Activated CD8-positive, alpha-beta memory T cell treated with anti-CD3 and anti-CD28 coated beads, Interleukin-2, amount 50 U/mL, for 1 hour (primary cell): ENCODE data around the gene VEZT.
"Not testable (repeated sequence)": the region's sequence is repeated elsewhere in the genome, so short reads cannot be mapped to it uniquely, and the experiment has no call there.

Experiments
- DNase-seq: peaks from one replicate; pipeline ENCODE4 v3.0.0-alpha.2; 2020; ENCODE audit errors: extremely low read depth

VEZT gene

DNA sequence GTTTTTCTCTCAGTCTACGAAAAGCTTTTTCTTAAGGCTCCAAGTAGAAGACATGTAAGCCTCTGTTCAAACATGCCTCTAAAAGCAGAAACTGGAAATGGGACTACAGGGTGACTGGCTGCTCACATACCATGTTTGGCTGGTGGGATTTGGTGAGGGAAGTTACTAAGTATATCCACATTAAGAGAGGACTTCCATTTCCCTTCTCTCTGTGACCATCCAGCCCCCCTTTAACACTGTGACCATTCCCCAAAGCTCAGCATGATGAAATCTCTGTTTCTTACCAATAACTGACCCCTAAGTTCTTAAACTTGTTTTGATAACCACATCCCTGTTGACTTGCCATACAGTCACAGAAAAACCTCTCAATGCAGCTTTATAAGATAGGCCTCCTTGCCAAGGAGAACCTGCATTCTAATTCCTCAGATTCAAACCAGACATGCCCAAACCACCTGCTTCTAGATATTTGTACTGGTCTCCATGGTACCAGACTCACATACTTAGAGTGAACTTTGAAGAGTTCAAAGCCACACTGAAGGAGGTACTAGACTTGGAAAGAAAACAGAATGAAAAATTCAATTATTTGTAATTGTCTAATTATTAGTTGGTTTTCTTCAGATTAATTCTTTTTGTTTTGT is 102.2 kb downstream of the VEZT start:
- no peak for DNase-seq

DNA sequence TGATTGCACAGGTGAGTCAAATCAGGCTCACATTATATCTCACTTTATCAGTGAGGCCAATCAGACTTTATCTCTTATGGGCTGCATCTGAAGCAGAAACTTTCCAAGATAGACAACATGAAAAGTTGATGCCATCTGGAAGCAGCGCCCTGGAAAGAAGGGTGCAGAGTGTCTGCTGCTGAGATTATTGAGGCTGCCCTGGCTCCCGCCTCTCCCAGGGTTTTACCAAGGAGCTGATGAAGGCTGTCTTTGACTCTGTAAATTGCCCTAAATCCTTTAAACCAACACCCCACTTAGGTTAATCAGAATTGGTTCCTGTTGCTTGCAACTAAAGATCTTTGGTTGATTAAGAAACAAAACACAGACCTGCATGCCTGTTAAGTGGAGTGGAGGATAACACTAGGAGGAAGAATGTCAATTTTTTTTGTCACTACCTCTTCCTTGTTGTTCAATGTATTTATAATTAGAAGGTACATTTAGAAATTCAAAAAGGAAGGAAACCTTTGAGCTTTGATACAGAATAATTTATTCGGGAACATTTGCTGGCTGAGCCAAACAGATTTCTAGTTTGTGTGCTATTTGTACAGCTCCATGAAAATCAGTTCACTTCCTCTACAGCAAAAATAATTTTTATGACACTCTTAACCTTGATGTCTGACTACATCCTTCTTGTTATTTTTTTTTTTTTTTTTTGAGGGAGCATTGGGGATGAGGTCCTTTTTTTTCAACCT is 104.1 kb downstream of the VEZT start:
- DNase-seq = no peak

DNA sequence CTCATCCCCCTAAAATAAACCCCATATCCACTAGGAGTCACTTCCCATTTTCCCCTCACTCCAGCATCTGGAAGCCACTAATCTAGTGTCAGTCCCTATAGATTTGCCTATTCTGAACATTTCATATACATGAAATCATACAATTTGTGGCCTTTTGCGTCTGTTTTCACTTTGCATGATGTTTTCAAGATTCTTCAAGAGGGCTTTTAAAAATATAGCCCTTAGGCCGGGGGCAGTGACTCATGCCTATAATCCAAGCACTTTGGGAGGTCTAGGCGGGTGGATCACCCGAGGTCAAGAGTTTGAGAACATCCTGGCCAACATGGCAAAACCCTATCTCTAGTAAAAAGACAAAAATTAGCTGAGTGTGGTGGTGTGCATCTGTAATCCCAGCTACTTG is 104.7 kb downstream of the VEZT start:
- DNase-seq = no peak

DNA sequence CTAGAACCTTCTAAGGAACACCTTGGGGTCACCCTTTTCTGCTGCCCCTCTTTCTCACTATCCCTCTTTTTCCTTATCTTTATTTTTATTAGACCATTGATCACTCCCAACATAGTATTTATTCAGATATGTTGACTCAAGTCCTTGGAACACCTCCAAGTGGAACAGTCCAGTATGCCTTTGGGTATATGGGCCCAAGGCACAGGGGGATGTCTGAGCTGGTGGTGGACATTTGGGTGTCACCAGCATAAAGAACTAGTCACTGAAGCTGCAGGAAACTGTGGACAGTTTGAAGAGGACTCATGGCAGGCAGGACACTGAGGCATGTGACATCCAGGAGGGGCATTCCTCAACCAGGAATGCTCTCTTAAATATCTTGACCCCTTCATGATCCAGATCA is 105.6 kb downstream of the VEZT start:
- no peak for DNase-seq

DNA sequence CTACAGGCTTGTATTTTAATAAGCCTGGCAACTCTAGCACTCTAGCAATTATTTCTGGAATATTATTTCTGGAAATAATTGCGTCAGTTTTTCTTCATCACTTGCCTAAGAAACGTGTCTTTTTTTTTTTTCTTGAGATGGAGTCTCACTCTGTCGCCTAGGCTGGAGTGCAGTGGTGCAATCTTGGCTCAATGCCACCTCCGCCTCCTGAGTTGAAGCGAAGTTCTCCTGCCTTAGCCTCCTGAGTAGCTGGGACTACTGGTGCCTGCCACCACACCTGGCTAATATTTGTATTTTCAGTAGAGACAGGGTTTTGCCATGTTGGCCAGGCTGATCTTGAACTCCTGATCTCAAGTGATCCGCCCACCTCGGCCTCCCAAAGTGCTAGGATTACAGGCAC is 106.6 kb downstream of the VEZT start:
- DNase-seq = not testable (repeated sequence)

DNA sequence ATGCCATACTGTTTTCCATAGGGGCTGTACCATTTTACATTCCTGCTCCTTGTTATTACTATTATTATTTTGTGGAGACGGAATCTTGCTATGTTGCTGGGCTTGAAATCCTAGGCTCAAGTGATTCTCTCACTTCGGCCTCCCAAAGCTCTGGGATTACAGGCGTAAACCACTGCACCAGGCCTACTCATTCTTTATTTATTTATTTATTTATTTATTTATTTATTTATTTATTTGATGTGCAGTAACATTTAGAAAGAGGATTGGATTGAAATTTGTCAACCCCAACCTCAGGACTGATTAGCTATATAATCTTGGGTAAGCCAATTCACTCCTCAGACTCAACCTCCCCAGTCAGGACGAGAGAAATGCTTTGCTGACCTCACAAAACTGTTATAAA is 107.9 kb downstream of the VEZT start:
- no peak for DNase-seq

DNA sequence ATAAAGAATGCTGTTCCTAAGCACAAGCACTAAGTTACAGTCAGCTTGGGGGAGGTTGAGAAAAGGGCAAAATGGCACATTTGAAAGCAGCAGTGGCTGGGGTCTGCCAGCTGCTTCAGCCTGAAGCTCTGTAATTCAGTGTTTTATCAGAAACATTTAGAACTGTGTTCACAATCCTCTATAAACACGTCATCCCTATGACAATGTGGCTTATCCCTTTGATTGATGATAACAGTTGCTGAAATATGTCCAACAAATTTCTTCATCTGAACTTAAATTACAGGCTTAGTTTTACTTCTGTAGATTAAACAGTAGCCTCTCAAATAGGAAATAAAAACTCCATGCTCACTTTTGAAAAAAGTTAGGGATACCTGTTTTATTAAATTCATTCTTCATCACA is 108.8 kb downstream of the VEZT start:
- DNase-seq = no peak

DNA sequence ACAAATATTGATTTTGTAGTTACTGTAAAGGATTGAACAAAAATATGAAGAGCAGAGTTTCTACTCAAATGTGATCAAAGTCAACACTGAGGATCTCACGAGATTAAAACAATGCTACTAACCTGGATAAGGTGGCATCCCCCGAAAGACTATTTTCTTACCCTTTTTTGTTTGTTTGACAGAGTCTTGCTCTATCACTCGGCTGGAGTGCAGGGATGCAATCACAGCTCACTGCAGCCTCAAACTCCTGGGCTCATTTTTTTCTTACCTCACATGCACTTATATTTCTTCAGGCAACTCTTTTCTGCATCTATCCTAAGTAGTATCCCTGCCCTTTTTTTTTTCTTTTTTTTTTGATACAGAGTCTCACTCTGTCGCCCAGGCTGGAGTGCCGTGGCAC is 109.2 kb downstream of the VEZT start:
- DNase-seq = no peak

DNA sequence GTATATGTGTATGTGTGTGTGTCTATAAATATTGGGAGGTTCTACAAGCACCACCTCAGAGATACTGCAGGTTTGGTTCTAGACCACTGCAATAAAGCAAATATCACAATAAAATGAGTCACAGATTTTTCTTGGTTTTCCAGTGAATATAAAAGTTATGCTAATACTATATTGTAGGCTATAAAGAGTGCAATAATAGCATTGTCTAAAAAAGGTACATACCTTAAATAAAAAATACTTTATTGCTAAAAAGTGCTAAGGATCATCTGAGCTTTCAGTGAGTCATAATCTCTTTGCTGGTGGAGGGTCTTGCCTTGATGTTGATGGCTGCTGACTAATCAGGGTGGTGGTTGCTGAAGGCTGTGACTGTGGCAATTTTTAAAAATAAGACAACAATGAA is 111.1 kb downstream of the VEZT start:
- no peak for DNase-seq

DNA sequence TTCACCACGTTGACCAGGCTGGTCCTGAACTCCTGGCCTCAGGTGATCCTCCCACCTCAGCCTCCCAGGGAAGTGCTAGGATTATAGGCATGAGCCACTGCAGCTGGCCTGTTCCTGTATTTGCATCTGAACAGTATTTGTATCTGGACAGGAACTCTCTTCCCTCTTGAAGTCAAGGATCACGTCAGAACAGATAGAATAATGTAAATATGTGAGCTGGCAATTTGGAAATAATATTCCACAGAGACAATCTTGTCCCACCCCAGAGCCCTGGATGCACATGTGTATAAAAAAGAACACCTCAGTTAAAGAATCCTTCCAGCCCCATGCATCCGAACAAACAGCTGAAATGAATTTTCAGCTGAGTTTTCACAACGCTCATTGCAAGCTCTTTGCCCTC is 118.3 kb downstream of the VEZT start:
- DNase-seq = no peak

DNA sequence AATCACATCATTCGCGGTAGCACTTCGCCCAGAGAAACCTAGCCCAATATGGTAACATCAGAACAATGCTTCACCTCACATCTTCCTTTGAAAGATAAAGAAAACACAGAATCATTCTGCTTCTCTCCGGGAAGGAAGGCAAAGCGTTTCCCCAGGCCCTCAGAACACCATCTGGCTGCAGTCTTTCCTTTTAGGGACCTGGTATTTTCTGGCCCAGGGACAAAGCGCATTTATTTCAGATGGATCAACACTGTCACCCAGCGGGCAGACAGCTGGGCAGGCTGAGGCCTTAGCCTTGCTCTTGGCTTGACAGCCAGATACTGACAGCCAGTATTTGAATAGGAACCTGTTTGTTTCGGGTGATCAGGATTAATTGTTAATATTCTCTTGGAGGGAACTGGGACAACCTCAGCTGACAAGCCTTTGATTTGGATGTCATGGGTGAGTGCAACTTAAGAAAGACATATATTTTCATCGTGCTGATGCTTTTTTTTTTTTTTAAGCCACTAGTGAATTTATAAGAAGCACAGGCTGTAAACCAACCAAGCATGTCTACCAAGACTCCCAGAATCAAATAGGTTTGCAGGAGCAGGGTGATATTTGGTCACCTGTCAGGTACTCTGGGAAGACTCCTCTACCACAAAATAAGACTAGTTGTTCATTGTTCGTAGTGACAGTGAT is 118.9 kb downstream of the VEZT start:
- DNase-seq = no peak

DNA sequence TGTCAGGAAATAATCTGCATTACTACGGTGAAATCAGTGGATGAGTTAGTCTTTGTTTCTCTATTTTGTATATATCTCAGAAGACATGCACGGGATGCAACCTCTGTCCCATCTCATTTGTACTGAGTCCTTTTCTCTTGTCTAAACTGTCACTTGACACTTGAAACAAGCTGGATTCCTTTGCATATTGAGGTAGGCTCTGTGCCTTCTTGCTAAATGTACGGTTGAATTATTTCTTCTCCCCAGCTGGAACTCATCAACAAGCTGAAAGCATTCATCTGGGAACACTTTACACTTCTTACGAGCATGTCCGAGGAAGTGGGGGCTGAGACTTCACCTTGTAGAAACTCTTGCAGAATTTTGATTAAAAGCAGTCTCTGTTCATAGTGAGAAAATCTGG is 119.5 kb downstream of the VEZT start:
- no peak for DNase-seq

DNA sequence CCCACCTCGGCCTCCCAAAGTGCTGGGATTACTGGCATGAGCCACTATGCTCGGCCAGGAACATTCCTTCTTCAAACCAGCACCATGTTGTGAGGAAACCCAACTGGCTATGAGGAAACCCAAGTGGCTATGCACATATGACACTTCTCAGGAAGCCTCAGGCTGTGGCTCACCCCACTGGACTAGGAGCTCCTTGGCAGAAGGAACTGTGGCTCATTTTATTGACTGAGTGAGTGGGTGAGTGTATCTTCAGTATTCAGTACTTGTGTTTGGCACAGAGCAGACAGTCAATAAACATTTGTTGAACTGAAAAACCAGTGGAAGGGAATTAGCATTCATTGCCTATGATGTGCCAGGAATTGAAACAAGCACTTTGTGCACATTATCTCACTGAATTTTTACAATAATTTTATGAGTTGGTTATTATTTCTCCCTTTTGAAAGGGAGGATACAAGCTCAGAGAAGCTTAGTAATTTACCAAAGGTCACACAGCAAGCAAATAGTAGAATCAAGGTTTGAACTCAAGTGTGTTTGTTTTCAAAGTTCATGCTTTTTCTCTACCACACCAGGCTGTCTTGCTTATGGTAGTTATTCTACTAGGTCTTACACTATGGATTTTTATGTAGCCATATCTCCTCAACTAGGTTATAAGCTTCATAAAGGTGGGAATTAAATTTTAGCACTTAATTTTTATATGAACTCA is 121.6 kb downstream of the VEZT start:
- no peak for DNase-seq

DNA sequence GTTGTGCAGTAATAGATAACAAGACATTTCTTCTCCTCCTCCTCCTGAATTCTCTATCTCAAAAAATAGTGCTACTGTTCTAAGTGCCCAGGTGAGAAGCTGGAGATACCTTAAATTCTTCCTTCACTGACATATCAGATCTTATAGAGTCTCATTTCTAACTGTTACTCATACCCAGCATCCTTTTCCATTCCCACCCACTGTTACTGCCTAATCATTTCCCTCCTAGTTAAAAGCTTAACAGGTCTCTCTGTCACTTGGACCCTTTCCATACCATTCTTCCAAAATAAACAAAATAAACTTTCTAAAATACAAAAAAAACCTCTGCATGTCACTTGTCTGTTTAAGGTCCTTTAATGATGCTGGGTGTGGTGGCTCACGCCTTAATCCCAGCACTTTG is 124.4 kb downstream of the VEZT start:
- no peak for DNase-seq

DNA sequence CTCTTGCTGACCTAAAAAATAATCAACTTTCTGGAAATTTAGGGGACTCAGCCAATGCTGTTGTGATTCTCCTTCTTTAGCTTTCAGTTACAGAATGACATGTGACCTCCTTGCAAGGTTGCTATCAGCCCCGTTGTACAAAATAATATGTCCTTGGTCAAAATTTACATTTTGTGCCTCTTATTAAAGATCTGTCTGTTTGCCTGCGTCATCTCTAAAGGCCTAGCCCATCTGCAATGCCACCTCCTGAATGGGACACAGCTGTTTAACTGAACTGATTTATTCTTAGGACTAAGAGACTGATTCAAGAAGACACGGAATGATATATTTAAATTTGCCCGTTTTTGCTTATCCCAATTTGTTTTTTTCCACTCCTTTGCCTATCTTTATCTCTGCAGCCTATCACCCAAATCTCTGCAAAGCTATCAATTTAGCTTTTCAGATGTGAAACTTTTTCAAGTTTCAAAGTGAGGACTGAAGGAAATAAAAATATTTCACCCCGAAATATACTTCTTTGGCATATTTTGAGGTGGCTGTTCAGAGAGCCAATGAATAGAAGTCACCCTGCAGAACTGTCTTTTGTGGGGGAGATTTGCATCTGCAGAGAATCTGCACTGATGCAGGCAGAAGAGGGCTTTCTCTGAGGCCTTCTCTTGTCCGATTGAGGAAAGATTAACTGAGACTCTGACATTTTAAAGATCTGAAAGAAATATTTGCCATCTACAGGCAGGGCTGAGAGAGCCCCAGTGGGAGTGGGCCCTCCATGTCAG is 126.0 kb downstream of the VEZT start:
- DNase-seq = no peak

DNA sequence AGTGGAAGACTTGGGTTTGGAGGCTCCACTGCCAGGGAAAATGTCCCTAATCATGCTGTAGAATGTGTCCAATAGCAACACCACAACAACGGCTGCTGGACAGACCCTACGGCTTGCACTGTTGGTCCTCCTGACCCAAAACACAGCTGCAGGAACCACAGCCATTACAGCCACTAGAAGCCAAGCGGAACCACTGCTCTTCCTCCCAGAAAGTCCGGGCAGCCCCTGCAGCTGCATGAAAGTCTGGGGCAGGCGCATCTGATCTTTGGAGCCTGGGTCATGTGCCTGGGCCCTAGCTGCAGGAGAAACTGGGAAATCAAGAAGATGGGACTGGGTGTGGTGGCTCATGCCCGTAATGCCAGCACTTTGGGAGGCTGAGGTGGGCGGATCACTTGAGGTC is 131.7 kb downstream of the VEZT start:
- no peak for DNase-seq

DNA sequence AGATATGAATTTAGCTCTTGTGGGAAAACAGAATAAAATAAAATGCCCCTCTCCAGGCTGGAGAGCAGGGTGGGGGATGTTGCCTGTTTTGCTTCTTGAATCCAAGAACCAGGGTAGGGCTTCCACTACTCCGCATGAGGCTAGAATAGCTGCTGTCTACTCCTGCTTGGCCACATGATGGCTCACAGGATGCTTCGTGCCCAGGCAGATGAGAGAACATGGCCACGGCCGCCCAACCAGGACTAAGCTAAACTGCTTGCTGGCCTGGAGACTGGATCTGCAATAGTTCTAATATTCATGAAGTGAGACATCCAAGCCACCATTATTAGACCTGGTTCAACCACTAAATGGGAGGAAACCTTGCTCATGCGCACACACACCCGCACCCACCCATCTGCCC is 134.1 kb downstream of the VEZT start:
- DNase-seq = no peak
